Fibroblast of skin of left biceps (primary cell): Measurements from ENCODE around the gene GASK1A.
"Not testable (repeated sequence)": the region's sequence is repeated elsewhere in the genome, so short reads cannot be mapped to it uniquely, and the experiment has no call there.

Source experiments
- DNase-seq, 2 experiments: peaks; one replicate each; pipeline ENCODE4 v3.0.0-alpha.2; 2013; ENCODE audit warnings: low read depth in 2 of 2

The GASK1A gene

GRCh38 chr3:43062040-43062563 lies 83.0 kb downstream of the GASK1A start:
- DNase-seq: no peak

GRCh38 chr3:43062564-43063040 lies 83.5 kb downstream of the GASK1A start:
- DNase-seq: no peak

- no peak for DNase-seq
These were observed 84.0 kb downstream of the GASK1A start for GRCh38 chr3:43063114-43063513.

DNA sequence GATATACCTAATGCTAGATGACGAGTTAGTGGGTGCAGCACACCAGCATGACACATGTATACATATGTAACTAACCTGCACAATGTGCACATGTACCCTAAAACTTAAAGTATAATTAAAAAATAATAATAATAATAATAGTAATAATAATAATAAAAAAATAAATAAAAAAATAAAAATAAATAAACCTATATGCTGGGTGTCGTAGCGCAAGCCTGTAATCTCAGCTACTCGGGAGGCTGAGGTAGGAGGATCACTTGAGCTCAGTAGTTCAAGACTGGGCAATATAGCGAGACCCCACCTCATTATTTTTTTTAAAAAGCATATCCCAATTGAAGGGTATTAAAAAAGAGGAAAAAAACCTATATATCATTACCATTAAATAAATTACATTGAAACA lies 91.6 kb downstream of the GASK1A start:
- DNase-seq: not testable (repeated sequence)

- no peak for DNase-seq
These were observed 92.3 kb downstream of the GASK1A start for GRCh38 chr3:43071313-43071893.

DNA sequence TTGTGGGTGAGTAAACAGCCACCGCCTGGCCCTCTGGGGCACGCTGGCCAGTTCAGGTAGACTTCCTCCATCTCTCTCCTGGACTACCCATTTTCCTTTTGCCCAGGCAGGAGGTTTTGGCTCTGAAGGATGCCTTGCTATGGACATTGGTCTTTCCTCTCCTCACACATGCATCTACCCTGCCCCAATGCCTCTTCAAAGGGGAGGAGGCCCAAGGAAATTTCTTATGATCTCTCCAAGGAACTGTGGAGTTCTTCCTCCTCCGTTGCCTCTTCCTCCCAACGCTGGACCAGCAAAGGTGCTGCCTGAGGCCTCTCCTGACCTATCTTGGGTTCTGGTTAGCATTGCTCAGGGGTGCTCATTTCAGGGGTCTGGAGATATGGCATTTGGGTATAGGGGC lies 93.2 kb downstream of the GASK1A start:
- no peak for DNase-seq

DNA sequence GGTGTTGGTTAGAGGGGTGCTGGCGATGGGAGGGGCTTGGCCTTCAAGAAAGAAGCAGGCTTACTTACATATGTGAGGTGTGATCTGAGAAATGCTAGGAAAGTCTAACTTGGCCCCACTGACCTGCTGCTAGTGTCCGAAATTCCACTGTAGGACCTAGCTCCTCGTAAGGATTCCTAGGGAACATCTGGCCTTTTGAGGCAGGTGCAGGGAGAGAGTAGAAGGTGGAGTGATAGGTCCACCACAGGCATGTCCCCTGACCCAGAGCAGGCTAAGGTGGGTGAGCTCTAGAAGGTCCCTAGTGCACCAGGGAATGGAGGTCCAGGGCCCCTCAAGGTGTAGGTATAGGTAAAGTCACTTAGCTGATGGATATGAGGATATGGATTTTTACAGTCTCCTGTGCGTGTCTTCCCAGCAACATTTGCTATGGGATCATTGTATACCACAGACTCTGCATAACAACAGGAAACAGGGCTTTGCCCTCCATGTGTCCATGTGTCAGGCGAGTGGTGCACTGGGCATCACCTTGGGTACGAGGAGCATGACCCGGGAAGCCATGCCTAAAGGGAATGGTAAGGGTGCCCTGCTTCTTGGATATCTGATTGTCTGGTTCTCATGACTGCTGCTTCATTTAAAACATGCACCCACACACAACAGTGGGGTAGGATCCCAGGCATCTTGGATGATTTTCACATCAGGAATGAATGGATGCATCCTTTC lies 94.2 kb downstream of the GASK1A start:
- DNase-seq: no peak

GRCh38 chr3:43073836-43074220 lies 94.7 kb downstream of the GASK1A start:
- DNase-seq: no peak

GRCh38 chr3:43074482-43074881 lies 95.4 kb downstream of the GASK1A start:
- no peak for DNase-seq

DNA sequence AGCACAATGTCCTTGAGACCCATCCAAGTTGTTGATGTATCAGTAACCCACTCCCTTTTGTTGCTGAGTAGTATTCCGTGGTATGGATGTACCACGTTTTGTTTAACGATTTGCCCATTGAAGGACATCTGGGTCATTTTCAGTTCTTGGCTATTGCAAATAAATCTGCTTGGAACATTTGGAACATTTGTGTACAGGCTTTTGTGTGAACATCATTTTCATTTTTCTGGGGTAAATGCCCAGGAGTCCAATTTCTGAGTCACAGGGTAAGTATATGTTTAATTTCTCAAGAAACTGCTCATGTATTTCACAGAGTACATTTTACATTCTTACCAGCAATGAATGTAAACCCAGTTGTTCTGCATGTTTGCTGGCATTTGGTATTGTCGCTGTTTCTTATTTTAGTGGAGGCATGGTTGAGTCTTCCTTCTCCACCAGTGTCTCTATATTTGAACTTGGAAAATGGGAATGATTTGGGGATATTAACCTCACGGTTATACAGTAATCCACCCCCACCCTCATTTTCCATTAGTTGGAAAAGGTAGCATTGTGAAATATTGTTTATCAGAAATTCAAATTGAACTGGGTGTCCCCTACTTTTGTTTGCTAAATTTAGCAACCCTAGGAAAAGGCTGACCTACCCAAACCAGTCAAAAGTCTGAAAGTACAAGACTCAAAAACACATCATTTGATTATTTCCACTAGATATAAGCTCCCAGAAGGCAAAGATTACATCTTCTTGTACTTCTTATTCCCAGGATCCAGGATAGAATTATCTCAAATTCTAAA lies 96.0 kb downstream of the GASK1A start:
- DNase-seq: no peak

DNA sequence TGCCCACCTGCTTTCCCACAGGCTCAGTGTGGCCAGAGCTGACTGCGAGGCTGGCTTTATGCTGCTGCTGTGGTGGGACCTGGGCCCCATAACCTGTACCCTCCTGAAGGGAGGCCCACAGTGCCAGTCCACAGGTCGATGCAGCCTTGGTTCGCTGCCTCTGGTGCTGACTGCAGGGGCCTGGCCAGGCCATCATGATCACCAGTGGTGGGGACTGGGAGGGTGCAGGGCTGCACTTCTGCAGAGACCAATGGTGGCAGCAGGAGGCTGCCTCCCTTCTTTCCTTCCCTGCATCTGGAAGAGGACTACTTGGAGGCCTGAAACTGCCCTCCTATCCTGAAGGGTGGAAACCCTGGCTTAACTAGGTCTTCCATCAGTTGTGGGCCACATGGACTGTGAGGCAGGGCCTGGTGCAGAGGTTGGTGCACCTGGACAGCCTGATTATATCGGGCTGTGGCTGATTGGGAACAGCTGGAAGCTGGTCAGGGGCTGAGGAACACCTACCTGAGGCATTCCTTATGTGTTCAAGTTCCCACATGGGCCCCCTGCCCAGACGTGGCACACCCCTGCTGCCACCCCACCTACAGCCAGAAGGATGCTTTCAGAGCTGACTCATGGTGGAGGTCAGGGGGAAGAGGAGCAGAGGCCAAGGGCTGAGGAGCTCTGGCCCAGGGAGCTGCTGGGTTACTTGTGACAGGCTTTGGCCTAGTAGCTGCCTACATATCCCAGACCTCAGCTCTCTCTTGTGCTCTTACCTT lies 97.0 kb downstream of the GASK1A start:
- no peak for DNase-seq

GRCh38 chr3:43076857-43077256 lies 97.7 kb downstream of the GASK1A start:
- DNase-seq: no peak

- DNase-seq: no peak
These were observed 98.2 kb downstream of the GASK1A start for GRCh38 chr3:43077261-43077660.

DNA sequence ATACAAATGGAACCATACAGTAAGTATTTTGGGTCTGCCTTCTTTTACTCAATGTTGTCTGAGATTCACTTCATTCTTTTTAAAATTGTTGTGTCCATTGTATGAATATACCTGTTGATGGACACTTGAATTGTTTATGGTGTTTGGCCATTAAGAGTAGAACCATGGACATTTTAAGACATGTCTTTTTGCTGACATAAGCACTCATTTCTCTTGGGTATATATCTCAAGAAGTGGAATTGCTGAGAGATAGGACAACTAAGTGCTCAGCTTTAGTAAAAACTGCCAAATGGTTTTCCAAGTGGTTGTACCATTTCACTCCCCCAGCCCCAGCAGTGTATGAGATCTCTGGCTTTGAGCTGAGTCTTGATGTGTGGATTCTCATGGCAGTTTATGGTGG lies 98.6 kb downstream of the GASK1A start:
- no peak for DNase-seq

DNA sequence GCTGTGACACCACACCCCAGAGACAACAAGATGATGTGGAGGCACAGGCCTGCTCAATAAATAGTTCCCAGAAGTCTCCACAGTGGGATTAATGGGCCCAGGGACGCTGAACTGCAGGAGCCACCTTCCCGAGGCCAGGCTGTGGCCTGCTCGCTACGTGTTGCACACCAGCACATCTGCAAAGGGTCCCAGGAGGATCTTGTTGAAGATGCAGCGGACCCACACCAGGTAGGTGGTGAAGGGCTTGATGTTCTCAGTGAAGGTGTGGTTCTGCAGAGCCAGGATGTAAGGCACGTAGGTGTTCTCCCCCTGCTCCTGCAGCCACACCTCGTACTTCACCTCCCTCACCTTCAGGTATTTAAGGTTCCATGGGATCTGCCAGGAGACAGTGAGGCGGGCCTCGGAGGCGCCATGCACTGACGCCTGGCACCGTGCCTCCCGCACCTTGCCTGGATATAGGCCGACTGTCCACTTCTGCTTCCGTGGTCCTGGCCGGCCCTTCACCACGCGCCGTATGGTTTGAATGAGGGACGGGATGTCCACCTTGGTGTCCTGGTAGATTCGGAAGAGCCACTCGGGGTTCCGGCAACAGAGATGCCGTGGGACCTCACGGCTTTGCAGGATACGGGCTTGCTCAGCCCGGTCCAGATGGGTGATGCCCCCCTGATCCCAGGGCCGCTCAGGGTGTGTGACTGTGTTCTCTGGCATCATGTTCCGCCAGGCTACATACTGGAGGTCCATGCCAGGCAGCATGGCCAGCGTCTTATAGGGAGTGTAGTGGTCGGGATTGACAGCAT lies 100.6 kb downstream of the GASK1A start:
- DNase-seq: no peak

GRCh38 chr3:43080726-43081568 lies 101.8 kb downstream of the GASK1A start:
- no peak for DNase-seq

DNA sequence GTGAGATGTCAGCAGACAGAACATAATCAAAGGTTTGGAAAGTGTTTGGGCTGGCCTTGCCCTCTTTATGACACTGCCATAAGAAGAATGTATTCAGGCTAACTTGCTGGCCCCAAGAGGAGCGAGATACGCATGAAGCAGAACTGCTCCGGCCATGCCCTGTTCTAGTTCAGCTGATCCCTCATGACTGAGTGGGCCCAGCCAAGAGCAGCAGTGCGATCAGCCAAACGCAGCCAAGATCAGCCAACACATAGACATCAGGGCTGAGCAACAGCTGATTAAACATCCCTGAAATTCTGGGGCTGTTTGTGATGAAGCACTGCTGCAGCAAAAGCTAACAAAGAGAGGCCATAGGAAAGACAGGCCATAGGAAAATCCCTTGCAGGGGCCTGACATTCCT lies 102.7 kb downstream of the GASK1A start:
- no peak for DNase-seq

- DNase-seq: no peak
These were observed 103.3 kb downstream of the GASK1A start for GRCh38 chr3:43082457-43082856.

GRCh38 chr3:43086460-43087165 lies 107.5 kb downstream of the GASK1A start:
- no peak for DNase-seq
